BJ (cell line): ENCODE data around the gene RNF13. TPM values are rescaled to one million over a fixed set of nuclear protein-coding genes. Genes with fewer than 3 reads are reported as not detected.

ENCODE experiments used
- CTCF ChIA-PET: fragments of 350-600 bp; formaldehyde crosslinking; extraction: SDS; loops from one replicate; lab custom pipeline; 2021; ENCODE audit warnings: antibody characterized with exemption, inconsistent platforms; lab: Yijun Ruan, JAX
- POLR2A ChIA-PET: fragments of 300-600 bp; sonication (Branson Sonifier 250); formaldehyde crosslinking; extraction: SDS; loops from one replicate; lab custom pipeline; 2021; ENCODE audit warnings: antibody characterized with exemption; lab: Charles Lee
- DNase-seq: peaks from one replicate; pipeline ENCODE4 v3.0.0-alpha.2; 2011; ENCODE audit warnings: low read depth
- H3K27me3 ChIP-seq: 2 replicates; pipeline ENCODE4 v1.6.0; 2011; ENCODE audit warnings: low read length; ENCODE audit not compliant: control insufficient read depth, insufficient read depth
- H3K36me3 ChIP-seq: 2 replicates; pipeline ENCODE4 v1.5.1; 2011; ENCODE audit warnings: low read length; ENCODE audit not compliant: control insufficient read depth, insufficient read depth
- H3K4me3 ChIP-seq: 2 replicates; pipeline ENCODE4 v1.5.1; 2011; ENCODE audit warnings: low read depth, mild to moderate bottlenecking, control low read depth, low read length
- CTCF ChIP-seq: IDR thresholded peaks from 2 replicates; pipeline ENCODE4 v1.5.1; 2011; ENCODE audit warnings: low read depth, mild to moderate bottlenecking, control low read depth, inconsistent platforms, low read length, moderate library complexity; ENCODE audit not compliant: insufficient read depth
- polyA plus RNA-seq: library from polyadenylated mRNA; depleted of rRNA; stranded (reverse); fragments of >200 nt; gene quantifications from 2 replicates; pipeline ENCODE4 v1.2.3, GENCODE V29; 2011

The RNF13 gene
- polyA plus RNA-seq, 1 experiment: 30.7 TPM

- ChIA-PET CTCF (interaction anchor here (0.6 to 2.3 kb wide), 4 partner anchors 26 to 221 kb away, joined by 3 to 10 read pairs (median 5); no protein-coding TSS in a partner anchor), POLR2A (no interaction called here)
- H3K4me3 ChIP-seq: no peak overlapping the region
- no peak for DNase-seq
- H3K27me3 ChIP-seq: no peaks in the 10 kb centered on the region
- TF ChIP-seq CTCF: no peak
- 0 out of 2 replicates have a peak, but pooled peaks cover 4% of the 10 kb centered on the region for H3K36me3 ChIP-seq
Observed at GRCh38 chr3:149963485-149963884, 150.5 kb downstream of the RNF13 start.

- no peak for DNase-seq
- no peak for TF ChIP-seq CTCF
- no peak overlapping the region for H3K4me3 ChIP-seq
- ChIA-PET CTCF (interaction anchor here (0.6 to 2.3 kb wide), 4 partner anchors 27 to 143 kb away, joined by 3 to 10 read pairs (median 4); no protein-coding TSS in a partner anchor), POLR2A (no interaction called here)
- 0 out of 2 replicates have a peak, but pooled peaks cover 4% of the 10 kb centered on the region for H3K36me3 ChIP-seq
- no peaks in the 10 kb centered on the region for H3K27me3 ChIP-seq
Observed at GRCh38 chr3:149964291-149964690, 151.3 kb downstream of the RNF13 start.

GRCh38 chr3:149965278-149965677 is 152.3 kb downstream of the RNF13 start:
- POLR2A ChIA-PET: interaction anchor here (0.6 kb wide), 1 partner anchor 26 kb away, joined by 3 read pairs; no protein-coding TSS in a partner anchor
- CTCF ChIA-PET: interaction anchor here (1.8 to 4.7 kb wide), 4 partner anchors 28 to 253 kb away, joined by 4 to 79 read pairs (median 24); no protein-coding TSS in a partner anchor
- no peak for DNase-seq
- Histone ChIP-seq H3K4me3 (no peak overlapping the region), H3K27me3 (no peaks in the 10 kb centered on the region), H3K36me3 (0 out of 2 replicates have a peak, but pooled peaks cover 4% of the 10 kb centered on the region)
- TF ChIP-seq CTCF: no peak

- peak; percentile 45 for TF ChIP-seq CTCF
- no peak overlapping the region for H3K4me3 ChIP-seq
- 0 out of 2 replicates have a peak, but pooled peaks cover 4% of the 10 kb centered on the region for H3K36me3 ChIP-seq
- no peak for DNase-seq
- H3K27me3 ChIP-seq: no peaks in the 10 kb centered on the region
- CTCF ChIA-PET: interaction anchor here (0.7 to 4.7 kb wide), 18 partner anchors 9 to 282 kb away, joined by 3 to 79 read pairs (median 6); no protein-coding TSS in a partner anchor
- POLR2A ChIA-PET: interaction anchor here (1.2 kb wide), 1 partner anchor 217 kb away, joined by 7 read pairs; no protein-coding TSS in a partner anchor
Observed at GRCh38 chr3:149967086-149967685, 154.2 kb downstream of the RNF13 start.

GRCh38 chr3:149968216-149968615 is 155.2 kb downstream of the RNF13 start:
- Histone ChIP-seq H3K4me3 (peak overlapping the region; percentile 97; the same call in 1 of the 2 replicates), H3K27me3 (no peaks in the 10 kb centered on the region), H3K36me3 (0 out of 2 replicates have a peak, but pooled peaks cover 4% of the 10 kb centered on the region)
- CTCF ChIA-PET: interaction anchor here (1.3 to 4.7 kb wide), 5 partner anchors 10 to 257 kb away, joined by 8 to 79 read pairs (median 30); no protein-coding TSS in a partner anchor
- no peak for DNase-seq
- TF ChIP-seq CTCF: no peak
- POLR2A ChIA-PET: no interaction called here
